Central memory CD4-positive, alpha-beta T cell (primary cell): ENCODE measurements around the gene ACVR2A.

ENCODE experiments used
- DNase-seq: peaks from one replicate; pipeline ENCODE4 v3.0.0; 2022

ACVR2A gene

DNA sequence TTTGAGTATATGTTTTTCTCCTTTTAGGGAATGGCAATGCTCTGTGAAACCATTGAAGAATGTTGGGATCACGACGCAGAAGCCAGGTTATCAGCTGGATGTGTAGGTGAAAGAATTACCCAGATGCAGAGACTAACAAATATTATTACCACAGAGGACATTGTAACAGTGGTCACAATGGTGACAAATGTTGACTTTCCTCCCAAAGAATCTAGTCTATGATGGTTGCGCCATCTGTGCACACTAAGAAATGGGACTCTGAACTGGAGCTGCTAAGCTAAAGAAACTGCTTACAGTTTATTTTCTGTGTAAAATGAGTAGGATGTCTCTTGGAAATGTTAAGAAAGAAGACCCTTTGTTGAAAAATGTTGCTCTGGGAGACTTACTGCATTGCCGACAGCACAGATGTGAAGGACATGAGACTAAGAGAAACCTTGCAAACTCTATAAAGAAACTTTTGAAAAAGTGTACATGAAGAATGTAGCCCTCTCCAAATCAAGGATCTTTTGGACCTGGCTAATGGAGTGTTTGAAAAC, 82.3 kb downstream of the ACVR2A start:
- DNase-seq = no peak

DNA sequence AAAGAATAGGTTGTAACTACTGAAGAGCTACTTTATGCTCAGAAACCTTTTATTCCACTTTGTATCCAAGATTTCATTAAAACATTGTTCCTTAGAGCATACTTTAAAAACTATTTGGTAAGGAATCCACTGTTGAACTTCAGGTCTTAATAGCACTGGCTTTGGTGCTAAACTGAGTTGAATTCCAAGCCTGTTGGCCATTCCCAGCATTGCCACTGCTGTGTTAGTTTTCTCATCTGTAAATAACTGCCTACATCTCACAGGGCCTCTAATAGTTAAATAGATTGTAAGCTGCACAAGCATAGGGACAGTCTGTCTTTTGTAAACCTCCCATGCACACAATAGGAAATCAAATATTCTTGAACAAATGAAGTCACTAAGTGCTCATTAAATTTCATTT, 89.1 kb downstream of the ACVR2A start:
- DNase-seq = no peak

DNA sequence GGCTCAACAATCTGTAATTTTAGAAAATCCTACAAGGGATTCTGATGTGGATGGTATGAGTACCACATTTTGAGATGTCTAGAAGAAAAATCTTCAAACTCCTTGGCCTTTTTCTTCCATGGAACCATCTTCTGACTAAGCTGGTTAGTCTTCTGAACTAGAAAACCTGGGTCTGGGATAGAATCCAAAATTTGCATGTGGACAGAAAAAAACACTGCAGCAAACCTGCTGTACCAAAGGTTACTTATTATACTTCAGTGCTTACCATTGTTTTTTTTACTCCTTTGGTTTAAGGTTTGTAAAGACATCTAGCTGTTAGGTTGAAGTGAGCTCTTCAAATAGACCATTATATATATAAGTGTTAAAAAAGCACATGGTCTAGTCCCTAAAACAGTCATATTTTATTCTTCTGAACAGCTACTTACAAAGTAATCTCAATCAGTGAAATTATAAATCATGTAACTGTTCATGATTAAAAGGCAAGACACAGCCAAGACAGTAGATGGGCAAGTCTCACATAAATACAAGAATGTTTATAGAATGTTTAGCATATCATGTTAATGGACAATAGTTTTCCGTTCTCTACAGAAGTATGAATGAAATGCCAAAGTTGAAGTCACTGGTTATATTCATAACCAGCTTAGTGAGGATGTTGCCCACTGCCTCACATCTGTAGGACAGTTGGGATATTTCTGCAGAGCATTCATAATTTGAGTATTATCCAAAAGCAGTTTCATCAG, 90.2 kb downstream of the ACVR2A start:
- no peak for DNase-seq

DNA sequence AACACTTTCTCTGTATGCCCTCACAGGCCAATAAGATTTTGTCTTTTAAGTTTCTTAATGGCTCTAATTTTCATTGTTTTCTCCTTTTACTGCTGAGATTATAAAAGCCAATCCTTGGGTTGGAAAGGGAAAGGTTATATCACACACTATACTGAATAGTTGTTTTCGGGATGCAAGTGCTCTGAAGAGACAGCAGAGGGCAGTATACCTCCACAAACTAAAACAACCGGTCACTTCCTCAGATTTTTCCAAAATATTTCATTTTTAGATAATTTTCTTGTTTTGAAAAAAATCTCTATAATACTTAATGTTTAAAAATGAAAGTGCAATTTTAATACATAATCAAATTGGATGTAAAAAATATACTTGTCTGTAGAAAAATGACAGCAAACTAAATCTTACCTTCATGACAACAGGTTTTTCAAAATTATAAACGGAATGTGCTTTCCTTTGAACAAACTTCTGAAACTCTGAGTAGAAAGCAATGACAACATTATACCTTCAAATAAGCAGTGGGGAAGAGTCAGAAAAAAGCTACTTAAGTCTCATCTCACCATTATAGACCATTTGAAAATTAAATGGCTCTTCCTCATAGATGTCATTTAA, 93.0 kb downstream of the ACVR2A start:
- peak; percentile 25 for DNase-seq

DNA sequence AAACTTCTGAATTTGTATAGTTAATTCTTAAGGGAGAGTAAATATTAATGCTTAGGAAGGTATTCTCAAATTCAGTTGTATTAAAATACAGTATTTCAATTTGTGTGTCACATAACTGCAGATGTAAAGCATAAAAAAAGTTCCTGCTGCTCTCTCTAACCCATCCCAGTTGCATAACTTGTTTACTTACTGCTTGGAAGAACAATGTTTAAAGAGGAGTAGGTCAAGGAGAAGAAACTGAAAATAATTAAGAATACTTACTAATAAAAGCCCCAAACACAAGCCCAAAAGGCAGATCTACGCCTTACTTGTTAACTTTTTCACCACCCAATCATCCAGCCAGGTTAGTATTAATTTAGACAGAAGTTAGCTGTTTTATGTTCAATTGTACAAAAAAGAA, 94.5 kb downstream of the ACVR2A start:
- DNase-seq = no peak

DNA sequence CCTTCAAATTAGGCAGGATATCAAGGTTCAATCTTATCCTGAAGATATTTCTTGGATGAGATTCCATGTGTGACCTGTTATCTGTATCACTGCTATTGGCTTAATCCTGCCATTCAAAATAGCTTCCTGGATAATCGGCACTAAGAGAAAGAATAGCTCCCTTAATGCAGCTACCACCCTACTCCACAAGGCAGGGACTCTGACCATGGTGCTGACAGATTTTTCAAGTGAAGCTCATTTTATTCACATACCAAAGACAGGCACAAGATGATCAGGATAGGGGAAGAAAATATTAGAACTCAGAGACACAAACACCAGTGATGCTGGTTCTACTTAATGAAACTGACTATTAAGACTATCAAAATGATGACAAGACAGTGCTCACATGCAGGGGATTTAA, 100.8 kb downstream of the ACVR2A start:
- no peak for DNase-seq

DNA sequence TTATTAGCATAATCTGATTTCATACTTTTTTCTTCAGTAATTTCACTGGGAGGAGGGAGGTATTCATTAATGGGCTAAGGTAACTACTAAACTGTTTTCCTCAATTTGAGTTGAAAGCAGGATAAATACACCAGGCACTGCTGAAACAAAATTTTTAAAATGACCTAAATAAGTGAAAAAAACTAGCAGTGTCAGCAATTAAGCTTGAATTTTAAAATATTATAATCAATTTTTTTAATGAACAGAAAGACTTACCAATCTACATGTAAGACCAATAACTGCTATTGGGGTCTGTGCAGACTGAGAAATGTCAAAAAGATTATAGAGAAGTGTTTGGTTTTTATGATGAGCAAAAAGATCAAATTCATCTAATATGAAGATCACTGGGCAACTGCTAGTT, 107.3 kb downstream of the ACVR2A start:
- no peak for DNase-seq

DNA sequence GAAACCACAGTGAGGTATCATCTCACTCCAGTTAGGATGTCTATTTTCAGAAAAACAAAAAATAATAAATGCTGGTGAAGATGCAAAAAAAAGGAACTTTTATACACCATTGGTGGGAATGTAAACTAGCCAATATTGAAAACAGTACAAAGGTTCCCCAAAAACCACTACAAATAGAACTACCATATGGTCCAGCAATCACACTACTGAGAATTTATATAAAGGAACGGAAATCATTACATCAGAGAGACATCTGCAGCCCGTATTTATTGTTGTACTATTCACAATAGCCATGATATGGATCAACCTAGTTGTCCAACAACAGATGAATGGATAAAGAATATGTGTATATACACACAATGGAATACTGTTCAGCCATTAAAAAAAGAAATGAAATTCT, 123.7 kb downstream of the ACVR2A start:
- no peak for DNase-seq

DNA sequence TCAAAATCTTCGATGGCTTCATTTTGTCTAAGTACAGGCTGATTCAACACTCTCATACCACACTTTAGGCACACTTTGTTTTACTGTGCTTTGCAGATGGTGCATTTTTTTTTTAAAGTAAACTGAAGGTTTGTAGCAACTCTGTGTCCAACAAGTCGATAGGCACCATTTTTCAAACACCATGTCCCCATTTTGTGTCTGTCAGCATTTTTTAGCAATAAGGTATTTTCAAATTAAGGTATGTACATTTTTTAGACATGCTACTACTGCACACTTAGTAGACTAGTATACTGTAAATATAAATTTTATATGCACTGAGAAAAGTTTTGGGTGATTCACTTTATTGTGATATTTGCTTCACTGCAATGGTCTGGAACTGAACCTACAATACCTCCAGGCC, 131.3 kb downstream of the ACVR2A start:
- no peak for DNase-seq

DNA sequence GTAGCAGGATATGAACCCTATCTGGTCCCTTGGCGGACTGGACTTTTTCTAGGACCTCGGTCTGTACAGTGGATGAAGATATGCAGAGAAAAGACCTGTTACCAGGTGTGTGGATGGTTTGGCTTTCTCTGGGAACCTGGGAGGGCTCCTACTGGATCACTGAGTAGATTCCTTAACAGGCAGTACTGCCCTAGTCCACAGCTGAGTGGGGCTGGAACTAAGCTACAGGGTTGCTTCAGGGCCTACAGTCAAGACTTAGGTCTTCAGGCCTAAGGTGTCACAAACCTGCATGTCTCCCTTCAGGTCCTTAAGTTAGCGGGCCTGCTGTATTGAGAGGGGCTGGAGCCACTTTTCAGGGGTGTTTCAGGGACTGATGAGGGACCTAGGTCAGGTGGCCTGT, 132.8 kb downstream of the ACVR2A start:
- DNase-seq = no peak
